Loucy (cell line): ENCODE results near the gene STXBP3.
A peak's percentile ranks its signal among the peaks of the same experiment; 100 is the strongest.

Source experiments
- H2AFZ ChIP-seq: fragments of 200-600 bp; sonication (generic); 2 replicates; pipeline ENCODE4 v1.6.0; 2016; ENCODE audit warnings: antibody characterized with exemption, mild to moderate bottlenecking, low read length, moderate library complexity
- H3F3A ChIP-seq: fragments of 200-600 bp; 2 replicates; pipeline ENCODE4 v1.6.0; 2016; ENCODE audit warnings: antibody characterized with exemption, low read depth, mild to moderate bottlenecking
- H3K27me3 ChIP-seq: fragments of 200-600 bp; sonication (generic); 2 replicates; pipeline ENCODE4 v1.6.1; 2014; ENCODE audit warnings: low read length, mild to moderate bottlenecking; ENCODE audit not compliant: insufficient read depth, poor library complexity, severe bottlenecking
- H3K36me3 ChIP-seq: fragments of 200-600 bp; sonication (generic); 2 replicates; pipeline ENCODE4 v1.6.1; 2016; ENCODE audit warnings: low read length; ENCODE audit not compliant: insufficient read depth
- H3K4me1 ChIP-seq: fragments of 200-600 bp; sonication (generic); 2 replicates; pipeline ENCODE4 v1.5.1; 2014; ENCODE audit warnings: low read length, mild to moderate bottlenecking; ENCODE audit not compliant: insufficient read depth, poor library complexity, severe bottlenecking
- H3K4me2 ChIP-seq: fragments of 200-600 bp; sonication (generic); 2 replicates; pipeline ENCODE4 v1.6.0; 2014; ENCODE audit warnings: antibody characterized with exemption, low read length, low read depth, mild to moderate bottlenecking; ENCODE audit not compliant: poor library complexity, severe bottlenecking
- H3K4me3 ChIP-seq: fragments of 200-600 bp; sonication (generic); 2 replicates; pipeline ENCODE4 v1.5.1; 2014; ENCODE audit warnings: low read length, mild to moderate bottlenecking, mixed read lengths; ENCODE audit not compliant: poor library complexity, severe bottlenecking
- H3K79me2 ChIP-seq: fragments of 200-600 bp; sonication (generic); 2 replicates; pipeline ENCODE4 v1.6.1; 2014; ENCODE audit warnings: low read length; ENCODE audit not compliant: insufficient read depth
- H3K9ac ChIP-seq: fragments of 200-600 bp; sonication (generic); 2 replicates; pipeline ENCODE4 v1.6.0; 2014; ENCODE audit warnings: mild to moderate bottlenecking, low read depth, low read length, moderate library complexity; ENCODE audit not compliant: poor library complexity, severe bottlenecking
- H3K9me2 ChIP-seq: fragments of 200-600 bp; sonication (generic); replicated peaks from 2 replicates; pipeline ENCODE4 v1.6.1; 2016; ENCODE audit warnings: low read depth, low read length, mixed read lengths
- H3K9me3 ChIP-seq: fragments of 200-600 bp; sonication (generic); 2 replicates; pipeline ENCODE4 v1.6.1; 2014; ENCODE audit warnings: mild to moderate bottlenecking, antibody characterized with exemption, low read length, low read depth; ENCODE audit not compliant: insufficient read depth
- H4K20me1 ChIP-seq: fragments of 200-600 bp; sonication (generic); 2 replicates; pipeline ENCODE4 v1.6.0; 2014; ENCODE audit warnings: antibody characterized with exemption, low read length, mild to moderate bottlenecking; ENCODE audit not compliant: insufficient read depth, poor library complexity, severe bottlenecking
- EZH2phosphoT487 ChIP-seq: fragments of 200-600 bp; IDR thresholded peaks from 2 replicates; pipeline ENCODE4 v1.6.1; 2018; ENCODE audit warnings: antibody characterized with exemption, mild to moderate bottlenecking, moderate library complexity, borderline replicate concordance
- TF ChIP-seq, protein P1 (sequence below): fragments of 200-600 bp; sonication (generic); conservative IDR thresholded peaks from 2 replicates; pipeline ENCODE4 v1.5.1; 2014; ENCODE audit warnings: mild to moderate bottlenecking, antibody characterized with exemption, low read length

Gene STXBP3

DNA sequence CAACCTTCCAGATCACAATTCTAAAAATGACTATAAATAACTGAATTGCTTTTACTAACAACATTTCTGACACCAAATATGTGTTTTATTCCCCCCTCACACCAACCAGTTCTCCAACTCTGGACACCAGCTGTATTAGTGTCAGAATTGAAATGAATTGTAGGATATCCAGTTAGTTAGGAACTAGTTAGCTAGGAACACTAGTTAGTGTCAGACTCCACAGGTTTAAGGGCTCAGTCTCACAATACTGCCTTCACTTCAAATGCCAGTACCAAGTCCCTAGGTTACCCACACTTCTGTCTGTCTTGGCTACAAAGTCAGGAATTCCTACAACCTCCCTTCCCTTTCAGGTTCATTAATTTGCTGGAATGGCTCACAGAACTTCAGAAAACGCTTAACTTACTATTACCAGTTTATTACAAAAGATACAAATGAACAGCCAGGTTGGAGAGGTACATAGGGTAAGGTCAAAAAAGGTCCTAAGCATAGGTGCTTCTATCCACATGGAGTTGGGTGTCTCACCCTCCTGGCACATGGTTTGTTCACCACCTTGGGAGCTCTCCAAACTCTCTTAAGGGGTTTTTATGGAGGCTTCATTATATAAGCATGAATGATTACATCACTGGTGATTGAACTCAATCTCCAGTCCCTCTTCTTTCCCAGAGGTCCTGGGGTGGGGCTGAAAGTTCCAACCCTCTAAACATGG is 4.2 kb downstream of the STXBP3 start:
- peaks cover 49% of the 10 kb centered on the region for H3K79me2 ChIP-seq
- TF ChIP-seq, protein P1, sequence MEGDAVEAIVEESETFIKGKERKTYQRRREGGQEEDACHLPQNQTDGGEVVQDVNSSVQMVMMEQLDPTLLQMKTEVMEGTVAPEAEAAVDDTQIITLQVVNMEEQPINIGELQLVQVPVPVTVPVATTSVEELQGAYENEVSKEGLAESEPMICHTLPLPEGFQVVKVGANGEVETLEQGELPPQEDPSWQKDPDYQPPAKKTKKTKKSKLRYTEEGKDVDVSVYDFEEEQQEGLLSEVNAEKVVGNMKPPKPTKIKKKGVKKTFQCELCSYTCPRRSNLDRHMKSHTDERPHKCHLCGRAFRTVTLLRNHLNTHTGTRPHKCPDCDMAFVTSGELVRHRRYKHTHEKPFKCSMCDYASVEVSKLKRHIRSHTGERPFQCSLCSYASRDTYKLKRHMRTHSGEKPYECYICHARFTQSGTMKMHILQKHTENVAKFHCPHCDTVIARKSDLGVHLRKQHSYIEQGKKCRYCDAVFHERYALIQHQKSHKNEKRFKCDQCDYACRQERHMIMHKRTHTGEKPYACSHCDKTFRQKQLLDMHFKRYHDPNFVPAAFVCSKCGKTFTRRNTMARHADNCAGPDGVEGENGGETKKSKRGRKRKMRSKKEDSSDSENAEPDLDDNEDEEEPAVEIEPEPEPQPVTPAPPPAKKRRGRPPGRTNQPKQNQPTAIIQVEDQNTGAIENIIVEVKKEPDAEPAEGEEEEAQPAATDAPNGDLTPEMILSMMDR, result no peak
- no peak for TF ChIP-seq EZH2phosphoT487
- H3F3A ChIP-seq, result no peaks in the 10 kb centered on the region
- no peak overlapping the region for H2AFZ ChIP-seq
- peaks cover 33% of the 10 kb centered on the region for H4K20me1 ChIP-seq
- H3K9ac ChIP-seq, result no peak overlapping the region
- H3K4me1 ChIP-seq, result peaks cover 38% of the 10 kb centered on the region
- peak overlapping the region; percentile 43 for H3K4me2 ChIP-seq
- H3K36me3 ChIP-seq, result peaks cover 13% of the 10 kb centered on the region
- no peaks in the 10 kb centered on the region for H3K9me3 ChIP-seq
- no peaks in the 10 kb centered on the region for H3K9me2 ChIP-seq
- no peaks in the 10 kb centered on the region for H3K27me3 ChIP-seq
- H3K4me3 ChIP-seq, result peak overlapping the region; percentile 9

DNA sequence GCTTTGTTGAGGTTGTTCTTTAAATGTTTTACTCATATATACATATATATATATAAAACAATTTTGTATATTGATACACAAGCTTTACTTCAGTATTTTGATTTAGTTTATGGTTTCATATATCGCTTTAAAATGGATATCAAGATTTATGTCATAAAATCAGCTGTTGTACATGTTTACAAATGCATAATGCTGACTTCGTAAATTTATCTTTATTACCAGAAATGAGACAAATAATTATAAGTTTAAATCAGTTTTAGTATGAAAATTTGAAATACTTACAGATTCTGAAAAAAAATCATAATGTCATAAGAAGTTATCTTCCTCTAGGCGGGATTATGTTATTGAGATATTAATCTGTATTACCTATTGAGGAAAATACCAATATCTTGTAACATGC is 6.9 kb downstream of the STXBP3 start:
- peaks cover 26% of the 10 kb centered on the region for H3K36me3 ChIP-seq
- H3K9me2 ChIP-seq, result no peaks in the 10 kb centered on the region
- H3K9ac ChIP-seq, result no peak overlapping the region
- H4K20me1 ChIP-seq, result peaks cover 23% of the 10 kb centered on the region
- TF ChIP-seq EZH2phosphoT487, result no peak
- TF ChIP-seq, protein P1, result no peak
- peaks cover 27% of the 10 kb centered on the region for H3K4me1 ChIP-seq
- no peak overlapping the region for H2AFZ ChIP-seq
- H3K4me3 ChIP-seq, result no peak overlapping the region
- H3K4me2 ChIP-seq, result no peak overlapping the region
- no peaks in the 10 kb centered on the region for H3K27me3 ChIP-seq
- no peaks in the 10 kb centered on the region for H3K9me3 ChIP-seq
- H3K79me2 ChIP-seq, result peaks cover 34% of the 10 kb centered on the region
- no peaks in the 10 kb centered on the region for H3F3A ChIP-seq

DNA sequence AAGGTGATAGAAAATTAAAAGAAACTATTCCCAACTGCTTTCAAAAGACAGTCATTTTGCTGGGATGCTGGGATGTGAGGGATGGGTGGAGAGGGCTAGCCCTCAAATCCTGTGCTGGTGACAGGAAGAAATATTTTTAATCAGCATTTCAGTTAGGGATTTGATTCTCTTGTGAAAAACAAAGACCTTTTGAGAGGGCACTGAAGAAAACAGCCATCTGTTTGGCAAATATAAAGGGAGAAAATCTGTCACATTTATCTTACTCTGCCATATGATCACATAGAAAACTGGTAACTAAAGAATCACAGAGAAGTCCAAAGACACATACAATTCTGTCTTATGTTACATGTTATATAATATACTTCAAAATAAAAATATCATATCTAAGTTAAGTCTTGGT is 12.3 kb downstream of the STXBP3 start:
- peaks cover 60% of the 10 kb centered on the region; the same call in 1 of the 2 replicates for H3K36me3 ChIP-seq

More for the DNA sequence above, 12.3 kb downstream of the STXBP3 start:
- Histone ChIP-seq H3K4me1 (no peaks in the 10 kb centered on the region), H4K20me1 (no peaks in the 10 kb centered on the region), H3K4me2 (no peak overlapping the region), H3K9me2 (no peaks in the 10 kb centered on the region), H3K9me3 (no peaks in the 10 kb centered on the region), H2AFZ (no peak overlapping the region), H3K4me3 (no peak overlapping the region), H3K9ac (no peak overlapping the region), H3K79me2 (no peaks in the 10 kb centered on the region), H3F3A (no peaks in the 10 kb centered on the region), H3K27me3 (no peaks in the 10 kb centered on the region)
- TF ChIP-seq, protein P1, result no peak
- TF ChIP-seq EZH2phosphoT487, result no peak
